GM19240 (cell line): Measurements from ENCODE around the gene PARN.

Source experiments
- DNase-seq: peaks from one replicate; pipeline ENCODE4 v3.0.0; 2011; ENCODE audit warnings: low spot score; ENCODE audit not compliant: insufficient read length

Gene PARN

GRCh38 chr16:14500791-14501190, 129.3 kb downstream of the PARN start:
- no peak for DNase-seq

- no peak for DNase-seq
Observed at GRCh38 chr16:14499110-14499509, 130.9 kb downstream of the PARN start.

- no peak for DNase-seq
Observed at GRCh38 chr16:14497245-14498082, 132.6 kb downstream of the PARN start.

GRCh38 chr16:14496786-14497185, 133.3 kb downstream of the PARN start:
- no peak for DNase-seq

- no peak for DNase-seq
Observed at GRCh38 chr16:14496047-14496770, 133.9 kb downstream of the PARN start.

GRCh38 chr16:14495213-14496046, 134.6 kb downstream of the PARN start:
- no peak for DNase-seq

GRCh38 chr16:14494396-14494966, 135.6 kb downstream of the PARN start:
- DNase-seq = no peak

- DNase-seq = no peak
Observed at GRCh38 chr16:14493791-14494190, 136.3 kb downstream of the PARN start.

GRCh38 chr16:14492614-14493013, 137.4 kb downstream of the PARN start:
- no peak for DNase-seq

- DNase-seq = no peak
Observed at GRCh38 chr16:14491861-14492529, 138.1 kb downstream of the PARN start.

- DNase-seq = no peak
Observed at GRCh38 chr16:14490235-14490634, 139.8 kb downstream of the PARN start.

GRCh38 chr16:14489460-14489859, 140.6 kb downstream of the PARN start:
- peak; percentile 9 for DNase-seq

- DNase-seq = no peak
Observed at GRCh38 chr16:14487579-14487978, 142.5 kb downstream of the PARN start.

- DNase-seq = no peak
Observed at GRCh38 chr16:14486520-14487303, 143.3 kb downstream of the PARN start.

GRCh38 chr16:14485811-14486519, 144.1 kb downstream of the PARN start:
- DNase-seq = no peak

- DNase-seq = no peak
Observed at GRCh38 chr16:14485121-14485551, 144.9 kb downstream of the PARN start.

GRCh38 chr16:14483819-14484385, 146.2 kb downstream of the PARN start:
- no peak for DNase-seq

GRCh38 chr16:14476183-14476582, 153.9 kb downstream of the PARN start:
- no peak for DNase-seq
